ENCODE data around the gene ARHGEF17. TPM values are rescaled to one million over a fixed set of nuclear protein-coding genes. Genes with fewer than 3 reads are reported as not detected.

Gene ARHGEF17
- total RNA-seq, 1 experiment from 2014 or later: 33.1 TPM

DNA sequence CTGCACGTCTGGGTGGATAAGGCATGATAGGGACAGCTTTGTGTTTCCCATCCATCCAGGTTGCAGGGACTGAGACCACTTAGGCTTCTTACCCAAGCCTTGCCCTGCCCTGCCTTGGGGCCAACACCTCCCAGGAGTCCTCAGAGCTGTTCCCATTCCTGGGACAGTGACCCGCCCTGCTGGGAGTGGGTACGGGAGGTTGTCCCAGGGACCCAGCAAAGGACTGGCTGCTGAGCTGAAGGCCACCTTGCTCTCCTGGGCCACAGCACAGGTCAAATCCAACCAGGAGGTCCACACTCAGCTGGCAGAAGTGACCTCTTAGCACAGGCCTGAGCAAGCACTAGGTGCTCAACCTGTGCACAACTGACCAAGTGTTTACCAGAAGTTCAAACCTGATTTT is 16.9 kb upstream of the ARHGEF17 start:
- DNase-seq (ENCODE audit: low spot score): no peak

DNA sequence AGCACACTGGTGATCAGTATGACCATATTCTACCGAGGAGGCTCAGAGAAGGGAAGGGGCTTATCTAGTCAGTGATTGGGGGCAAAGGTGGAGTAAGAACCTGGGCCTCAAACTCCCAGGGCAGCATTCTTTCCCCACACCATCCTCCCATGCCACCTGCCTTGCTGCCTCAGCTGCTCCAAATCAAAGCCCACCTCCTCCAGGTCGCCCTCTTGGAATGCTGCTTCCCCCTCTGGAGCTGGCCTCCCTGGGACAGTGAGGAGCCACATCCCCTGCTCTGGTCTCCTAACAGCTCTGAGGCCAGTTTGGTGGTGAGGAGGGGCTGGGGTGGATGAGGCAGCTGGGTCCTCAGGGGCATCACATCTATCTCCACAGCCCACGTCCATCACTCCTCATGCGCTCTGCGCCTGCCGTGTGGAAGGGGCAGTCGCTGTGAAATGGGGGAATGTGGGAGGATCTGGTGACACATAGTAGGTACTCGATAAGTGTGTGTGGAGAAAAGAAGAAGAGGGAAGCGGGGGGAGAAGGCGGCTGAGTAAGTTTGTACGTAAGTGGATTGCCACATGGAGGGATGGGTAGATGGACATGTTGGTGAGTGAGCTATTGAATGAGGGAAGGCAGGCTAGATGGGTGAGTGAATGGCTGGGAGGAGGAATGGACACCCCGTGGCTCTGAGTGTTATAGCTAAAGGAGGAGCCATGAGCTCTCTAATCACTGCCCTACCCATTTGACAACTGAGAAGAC is 16.1 kb upstream of the ARHGEF17 start:
- DNase-seq (ENCODE audit: low spot score): no peak

DNA sequence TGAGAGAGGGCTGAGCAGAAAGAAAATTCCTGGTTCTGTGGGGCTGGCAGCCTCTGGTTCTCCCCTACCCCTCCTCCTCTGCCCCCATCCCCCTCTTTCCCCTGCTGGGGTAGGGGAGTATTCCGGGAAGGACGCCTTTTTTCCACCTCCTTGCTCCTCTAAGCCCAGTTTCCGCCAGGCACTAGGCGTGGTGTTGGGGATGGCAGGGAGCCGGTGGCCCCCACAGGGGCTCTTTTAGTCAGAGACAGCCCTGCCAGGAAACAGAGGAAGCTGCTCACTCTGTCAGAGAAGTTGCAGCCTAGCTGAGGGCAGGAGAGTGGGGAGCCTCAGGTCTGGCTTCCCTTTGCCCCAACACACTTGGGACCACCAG is 15.6 kb upstream of the ARHGEF17 start:
- no peak for DNase-seq (ENCODE audit: low spot score)

DNA sequence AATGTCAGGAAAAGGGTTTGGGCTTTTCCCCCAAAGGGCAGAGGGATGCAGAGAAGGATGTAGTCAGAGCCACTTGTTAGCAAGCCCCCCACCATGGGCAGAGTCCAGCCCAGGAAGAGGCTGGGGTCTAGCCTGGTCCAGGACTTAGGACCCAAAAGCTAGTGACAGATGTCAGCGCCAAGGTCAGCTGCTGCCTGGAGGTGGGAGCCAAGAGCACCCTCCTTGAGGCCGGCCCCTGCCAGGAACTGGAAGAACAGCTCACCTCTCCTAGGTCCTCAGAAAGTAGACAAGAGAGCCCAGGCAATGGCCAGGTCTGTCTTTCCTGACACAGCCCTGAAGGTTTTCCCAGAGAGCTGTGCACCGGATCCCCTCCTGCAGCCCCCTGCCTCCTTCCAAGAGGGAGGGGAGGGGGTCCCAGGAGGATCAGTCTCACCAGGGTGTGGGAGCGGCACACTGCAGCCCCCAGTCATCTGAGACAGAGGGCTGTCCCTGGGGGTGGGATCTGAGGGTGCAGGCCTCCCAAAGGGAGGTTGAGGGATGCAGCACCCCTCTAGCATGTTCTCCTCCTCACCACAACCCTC is 14.6 kb upstream of the ARHGEF17 start:
- no peak for DNase-seq (ENCODE audit: low spot score)

DNA sequence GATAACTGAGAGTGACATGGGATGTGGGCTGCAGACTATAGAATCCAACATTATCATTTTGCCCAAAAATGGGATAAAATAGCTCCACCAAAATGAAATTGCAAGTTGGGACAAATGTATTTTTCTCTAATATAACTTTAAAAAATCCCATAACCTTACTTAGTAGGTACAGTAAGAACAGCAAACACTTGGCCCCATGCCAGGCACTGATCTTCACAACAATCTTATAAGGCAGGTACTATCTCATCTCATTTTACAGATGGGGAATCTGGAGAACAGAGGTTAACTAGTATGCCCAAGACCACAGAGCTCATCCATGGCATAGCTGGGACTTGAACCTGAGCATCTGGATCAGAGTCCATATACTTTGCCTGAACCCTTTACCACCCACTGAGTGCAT is 13.5 kb upstream of the ARHGEF17 start:
- DNase-seq (ENCODE audit: low spot score): no peak

DNA sequence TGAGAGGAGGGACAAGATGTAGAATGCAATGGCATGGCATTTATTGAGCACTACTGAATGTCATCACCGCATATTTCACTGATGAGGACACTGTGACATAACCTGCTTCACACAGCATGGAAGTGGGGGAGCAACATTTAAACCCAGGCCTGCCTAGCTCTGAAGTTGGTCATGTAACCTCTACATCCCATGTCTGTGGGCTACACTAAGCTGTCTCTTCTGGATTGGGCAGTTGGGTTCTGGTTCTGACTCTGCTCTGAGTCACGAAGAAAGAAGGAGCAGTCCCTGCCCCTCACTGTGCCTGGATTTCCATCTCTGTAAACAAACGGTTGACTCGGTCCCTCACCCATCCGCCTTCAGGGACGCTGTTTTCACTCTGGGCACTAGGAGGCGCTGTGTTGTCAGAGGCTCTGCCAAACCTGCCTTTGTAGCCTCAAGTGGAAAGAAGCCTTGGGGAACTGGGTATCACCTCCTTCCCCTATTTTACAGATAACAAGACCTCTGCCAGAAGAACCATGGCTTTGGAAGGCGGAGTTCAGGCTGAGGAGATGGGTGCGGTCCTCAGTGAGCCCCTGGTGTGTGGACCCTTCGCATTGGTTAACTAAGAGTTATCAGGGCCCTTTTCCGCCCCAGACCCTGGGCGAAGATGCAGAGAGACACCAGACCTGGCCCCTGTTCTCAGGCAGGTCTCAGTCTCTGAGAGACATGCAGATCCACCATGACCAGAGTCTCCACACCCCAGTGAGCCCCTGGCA is 12.7 kb upstream of the ARHGEF17 start:
- peak; percentile 91 for DNase-seq (ENCODE audit: low spot score)

DNA sequence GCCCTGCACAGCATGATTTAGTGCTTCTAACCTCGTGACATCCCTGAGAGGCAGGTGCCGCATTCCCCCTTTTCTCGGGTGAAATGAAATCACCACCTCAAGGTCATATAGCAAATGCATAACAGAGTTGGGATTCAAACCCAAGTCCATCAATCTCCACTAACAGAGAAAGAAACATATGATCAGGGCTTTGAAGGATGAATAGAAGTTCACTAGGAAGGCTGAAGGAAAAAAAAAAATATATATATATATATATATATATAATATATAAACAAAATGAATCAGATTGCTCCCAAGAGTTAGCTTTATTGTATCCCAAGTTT is 12.1 kb upstream of the ARHGEF17 start:
- DNase-seq (ENCODE audit: low spot score): no peak

DNA sequence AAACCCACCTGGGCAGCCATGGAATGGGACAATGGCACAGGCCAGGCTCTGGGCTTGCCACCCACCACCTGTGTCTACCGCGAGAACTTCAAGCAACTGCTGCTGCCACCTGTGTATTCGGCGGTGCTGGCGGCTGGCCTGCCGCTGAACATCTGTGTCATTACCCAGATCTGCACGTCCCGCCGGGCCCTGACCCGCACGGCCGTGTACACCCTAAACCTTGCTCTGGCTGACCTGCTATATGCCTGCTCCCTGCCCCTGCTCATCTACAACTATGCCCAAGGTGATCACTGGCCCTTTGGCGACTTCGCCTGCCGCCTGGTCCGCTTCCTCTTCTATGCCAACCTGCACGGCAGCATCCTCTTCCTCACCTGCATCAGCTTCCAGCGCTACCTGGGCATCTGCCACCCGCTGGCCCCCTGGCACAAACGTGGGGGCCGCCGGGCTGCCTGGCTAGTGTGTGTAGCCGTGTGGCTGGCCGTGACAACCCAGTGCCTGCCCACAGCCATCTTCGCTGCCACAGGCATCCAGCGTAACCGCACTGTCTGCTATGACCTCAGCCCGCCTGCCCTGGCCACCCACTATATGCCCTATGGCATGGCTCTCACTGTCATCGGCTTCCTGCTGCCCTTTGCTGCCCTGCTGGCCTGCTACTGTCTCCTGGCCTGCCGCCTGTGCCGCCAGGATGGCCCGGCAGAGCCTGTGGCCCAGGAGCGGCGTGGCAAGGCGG is 11.4 kb upstream of the ARHGEF17 start:
- DNase-seq (ENCODE audit: low spot score): no peak

DNA sequence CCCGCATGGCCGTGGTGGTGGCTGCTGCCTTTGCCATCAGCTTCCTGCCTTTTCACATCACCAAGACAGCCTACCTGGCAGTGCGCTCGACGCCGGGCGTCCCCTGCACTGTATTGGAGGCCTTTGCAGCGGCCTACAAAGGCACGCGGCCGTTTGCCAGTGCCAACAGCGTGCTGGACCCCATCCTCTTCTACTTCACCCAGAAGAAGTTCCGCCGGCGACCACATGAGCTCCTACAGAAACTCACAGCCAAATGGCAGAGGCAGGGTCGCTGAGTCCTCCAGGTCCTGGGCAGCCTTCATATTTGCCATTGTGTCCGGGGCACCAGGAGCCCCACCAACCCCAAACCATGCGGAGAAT is 10.9 kb upstream of the ARHGEF17 start:
- DNase-seq (ENCODE audit: low spot score): no peak

DNA sequence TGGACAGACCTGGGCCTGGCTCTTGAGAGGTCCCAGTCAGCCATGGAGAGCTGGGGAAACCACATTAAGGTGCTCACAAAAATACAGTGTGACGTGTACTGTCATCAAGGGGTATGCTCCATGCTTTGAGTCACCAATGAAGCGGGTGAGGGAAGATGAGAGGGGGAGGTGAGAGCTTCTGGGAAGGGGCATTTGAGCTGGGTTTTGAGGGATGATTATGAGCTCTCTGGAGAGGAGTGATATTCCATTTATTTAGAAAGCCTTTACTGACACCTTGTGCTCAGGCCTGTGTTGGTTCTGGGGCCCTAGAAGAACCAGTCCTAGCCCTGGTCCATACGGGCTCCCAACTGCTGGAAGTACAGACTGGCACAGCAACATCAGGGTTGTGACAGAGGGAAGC is 10.4 kb upstream of the ARHGEF17 start:
- no peak for DNase-seq (ENCODE audit: low spot score)

DNA sequence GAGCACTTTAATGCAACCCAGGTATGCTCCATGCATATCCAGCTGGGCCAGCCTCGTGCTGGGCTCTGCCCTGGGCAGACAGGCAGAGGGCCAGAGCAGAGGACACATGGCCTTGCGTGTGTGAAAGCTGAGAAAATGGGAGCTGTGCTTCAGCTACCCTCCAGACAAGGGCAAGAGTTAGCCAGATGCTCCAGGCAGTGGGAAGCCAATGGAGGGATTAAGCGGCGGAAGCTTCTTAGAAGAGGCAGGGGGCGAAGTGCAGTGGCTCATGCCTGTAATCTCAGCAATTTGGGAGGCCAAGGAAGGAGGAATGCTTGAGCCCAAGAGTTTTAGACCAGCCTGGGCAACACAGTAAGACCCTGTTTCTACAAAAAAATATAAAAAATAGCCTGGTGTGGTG is 9.8 kb upstream of the ARHGEF17 start:
- DNase-seq (ENCODE audit: low spot score): no peak

DNA sequence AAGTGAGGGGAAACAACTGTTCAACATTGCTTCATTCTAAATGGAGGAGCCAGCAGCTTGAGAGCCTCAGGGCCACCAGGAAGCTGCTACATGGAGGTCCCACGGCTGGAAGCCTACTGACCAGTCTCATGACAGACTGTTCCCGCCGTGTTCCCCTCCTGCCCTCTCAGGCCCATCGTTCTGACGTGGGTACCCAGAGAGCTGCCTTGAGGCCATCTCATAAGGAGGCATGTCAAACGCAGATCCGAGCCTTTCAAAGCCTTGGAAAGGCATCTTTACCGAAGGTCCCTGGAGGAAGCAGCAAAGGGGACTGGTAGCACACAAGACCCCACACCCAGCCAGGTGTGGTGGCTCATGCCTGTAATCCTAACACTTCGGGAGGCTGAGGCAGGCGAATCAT is 8.3 kb upstream of the ARHGEF17 start:
- no peak for DNase-seq (ENCODE audit: low spot score)

DNA sequence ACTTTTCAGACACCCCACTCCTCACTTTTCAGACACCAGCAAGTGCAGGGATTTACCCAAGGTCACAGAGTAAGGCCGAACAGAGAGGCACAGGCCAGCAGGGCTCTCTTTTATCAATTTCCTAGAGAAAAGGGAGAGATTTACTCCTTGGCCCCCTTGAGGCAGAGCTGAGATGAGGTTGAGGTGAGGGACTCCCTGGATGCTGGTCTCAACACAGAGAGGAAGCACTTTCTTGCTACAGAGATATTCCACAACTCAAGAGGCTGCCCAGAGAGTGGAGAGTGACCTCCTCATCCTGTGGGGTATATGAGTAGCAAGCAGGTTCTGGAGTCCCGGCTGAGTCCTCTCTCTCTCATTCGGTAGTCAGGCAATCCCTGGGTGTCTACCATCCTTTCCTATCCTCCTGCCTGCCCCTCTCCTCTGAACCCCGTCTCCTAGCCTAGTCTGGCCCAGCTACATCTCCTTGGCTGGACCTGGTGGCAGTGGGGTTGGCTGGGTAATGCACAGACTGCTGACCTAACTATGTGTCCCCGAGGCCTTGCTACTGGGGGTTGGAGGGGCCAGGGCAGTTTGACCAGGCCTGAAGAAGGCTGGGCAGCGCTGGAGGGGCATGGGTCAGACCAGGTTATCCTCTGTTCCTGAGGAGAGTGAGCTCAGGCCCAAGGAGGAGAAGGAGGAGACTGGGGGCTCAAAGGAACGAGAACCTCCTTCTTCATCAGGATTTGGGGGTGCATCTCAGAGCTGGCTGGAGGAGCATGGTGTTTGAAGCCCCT is 1.8 kb upstream of the ARHGEF17 start:
- no peak for DNase-seq (ENCODE audit: low spot score)

DNA sequence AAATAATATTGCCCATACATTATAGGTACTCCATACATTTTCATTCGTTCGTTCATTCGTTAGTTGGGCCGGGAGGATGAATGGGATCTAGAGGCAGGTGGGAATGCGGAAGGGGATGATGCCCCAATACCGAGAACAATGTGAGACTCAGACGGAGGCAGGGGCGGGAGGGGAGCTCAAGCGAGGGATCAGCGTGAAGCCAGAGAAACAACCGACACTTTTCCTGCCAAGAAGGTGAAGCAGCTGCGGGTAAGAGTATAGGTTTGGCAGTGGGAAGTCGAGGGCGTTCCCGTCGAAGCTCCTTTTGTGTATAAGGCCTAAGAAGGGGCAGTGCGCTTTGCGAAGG is 1.1 kb upstream of the ARHGEF17 start:
- DNase-seq (ENCODE audit: low spot score): no peak

DNA sequence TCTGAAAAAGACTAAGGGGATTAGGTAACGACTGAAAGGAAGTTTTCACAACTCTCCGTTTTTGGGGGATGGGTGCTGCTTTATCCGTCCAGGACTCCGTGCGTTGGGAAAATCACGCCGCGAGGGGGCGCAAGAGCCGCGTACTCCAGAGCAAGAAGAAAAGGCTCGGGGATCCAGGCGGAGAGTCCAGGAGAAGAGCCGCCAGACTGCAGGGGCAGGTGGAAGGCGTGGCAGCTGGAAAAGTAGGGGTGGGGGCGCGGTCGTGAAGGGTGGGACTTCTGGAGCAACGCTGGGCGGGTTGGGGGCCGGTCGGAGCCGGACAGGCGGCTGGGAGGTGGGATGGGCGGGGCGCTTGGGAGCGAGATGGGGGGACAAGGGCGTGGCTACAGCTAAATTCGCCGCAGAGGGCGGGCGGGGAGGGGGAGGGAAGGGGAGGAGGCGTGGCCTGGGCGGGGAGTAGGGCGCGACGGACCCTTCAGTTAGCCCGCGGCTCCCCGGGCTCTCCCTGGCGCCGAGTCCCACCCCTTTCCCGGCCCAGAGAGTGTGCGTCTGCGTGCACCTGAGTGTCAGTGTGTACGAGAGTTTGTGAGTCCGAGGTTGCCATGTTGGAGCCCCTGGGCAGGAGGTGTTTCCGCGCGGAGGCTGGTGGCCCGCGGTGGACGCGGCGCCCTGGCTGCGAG is 613 bp upstream of the ARHGEF17 start:
- peak; percentile 100 for DNase-seq (ENCODE audit: low spot score)

DNA sequence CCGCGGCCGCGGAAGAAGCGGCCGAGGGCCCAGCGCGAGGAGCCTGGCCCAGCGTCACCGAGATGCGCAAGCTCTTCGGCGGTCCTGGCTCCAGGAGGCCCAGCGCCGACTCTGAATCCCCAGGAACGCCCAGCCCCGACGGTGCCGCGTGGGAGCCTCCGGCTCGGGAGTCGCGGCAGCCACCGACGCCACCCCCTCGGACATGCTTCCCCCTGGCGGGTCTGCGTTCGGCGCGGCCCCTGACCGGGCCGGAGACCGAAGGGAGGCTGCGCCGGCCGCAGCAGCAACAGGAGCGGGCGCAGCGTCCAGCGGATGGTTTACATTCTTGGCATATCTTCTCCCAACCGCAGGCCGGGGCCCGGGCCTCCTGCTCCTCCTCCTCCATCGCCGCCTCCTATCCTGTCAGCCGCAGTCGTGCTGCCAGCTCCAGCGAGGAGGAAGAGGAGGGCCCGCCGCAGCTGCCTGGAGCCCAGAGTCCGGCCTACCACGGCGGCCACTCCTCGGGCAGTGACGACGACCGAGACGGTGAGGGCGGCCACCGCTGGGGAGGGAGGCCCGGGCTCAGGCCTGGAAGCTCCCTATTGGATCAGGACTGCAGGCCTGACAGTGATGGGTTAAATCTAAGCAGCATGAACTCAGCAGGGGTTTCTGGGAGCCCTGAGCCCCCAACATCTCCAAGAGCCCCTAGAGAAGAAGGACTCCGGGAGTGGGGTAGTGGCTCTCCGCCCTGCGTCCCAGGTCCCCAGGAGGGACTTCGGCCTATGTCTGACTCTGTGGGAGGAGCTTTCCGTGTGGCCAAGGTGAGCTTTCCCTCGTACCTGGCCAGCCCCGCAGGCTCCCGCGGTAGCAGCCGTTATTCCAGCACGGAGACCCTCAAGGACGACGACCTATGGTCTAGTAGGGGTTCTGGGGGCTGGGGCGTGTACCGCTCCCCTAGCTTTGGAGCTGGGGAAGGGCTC is 1.2 kb downstream of the ARHGEF17 start:
- peak; percentile 95 for DNase-seq (ENCODE audit: low spot score)

DNA sequence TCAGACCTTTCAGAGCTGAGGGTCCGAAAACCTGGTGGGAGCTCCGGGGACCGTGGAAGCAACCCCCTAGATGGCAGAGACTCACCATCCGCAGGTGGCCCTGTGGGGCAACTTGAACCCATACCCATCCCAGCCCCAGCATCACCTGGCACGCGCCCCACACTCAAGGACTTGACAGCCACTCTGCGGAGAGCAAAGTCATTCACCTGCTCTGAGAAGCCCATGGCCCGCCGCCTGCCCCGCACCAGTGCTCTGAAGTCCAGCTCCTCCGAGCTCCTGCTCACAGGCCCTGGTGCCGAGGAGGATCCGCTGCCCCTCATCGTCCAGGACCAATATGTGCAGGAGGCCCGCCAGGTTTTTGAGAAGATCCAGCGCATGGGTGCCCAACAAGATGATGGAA is 2.0 kb downstream of the ARHGEF17 start:
- DNase-seq (ENCODE audit: low spot score): no peak

DNA sequence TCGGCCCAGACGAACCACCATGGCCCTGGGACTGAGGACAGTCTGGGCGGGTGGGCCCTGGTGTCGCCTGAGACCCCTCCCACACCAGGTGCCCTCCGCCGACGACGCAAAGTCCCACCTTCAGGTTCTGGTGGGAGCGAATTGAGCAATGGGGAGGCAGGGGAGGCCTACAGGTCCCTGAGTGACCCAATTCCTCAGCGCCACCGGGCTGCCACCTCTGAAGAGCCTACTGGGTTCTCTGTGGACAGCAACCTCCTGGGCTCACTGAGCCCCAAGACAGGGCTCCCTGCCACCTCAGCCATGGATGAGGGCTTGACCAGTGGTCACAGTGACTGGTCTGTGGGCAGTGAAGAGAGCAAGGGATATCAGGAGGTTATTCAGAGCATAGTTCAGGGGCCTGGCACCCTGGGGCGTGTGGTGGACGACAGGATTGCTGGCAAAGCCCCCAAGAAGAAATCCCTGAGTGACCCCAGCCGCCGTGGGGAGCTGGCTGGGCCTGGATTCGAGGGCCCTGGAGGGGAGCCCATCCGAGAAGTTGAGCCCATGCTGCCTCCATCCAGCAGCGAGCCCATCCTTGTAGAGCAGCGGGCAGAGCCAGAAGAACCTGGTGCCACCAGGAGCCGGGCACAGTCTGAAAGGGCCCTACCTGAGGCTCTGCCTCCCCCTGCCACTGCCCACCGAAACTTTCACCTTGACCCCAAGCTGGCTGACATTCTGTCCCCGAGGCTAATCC is 2.8 kb downstream of the ARHGEF17 start:
- no peak for DNase-seq (ENCODE audit: low spot score)

DNA sequence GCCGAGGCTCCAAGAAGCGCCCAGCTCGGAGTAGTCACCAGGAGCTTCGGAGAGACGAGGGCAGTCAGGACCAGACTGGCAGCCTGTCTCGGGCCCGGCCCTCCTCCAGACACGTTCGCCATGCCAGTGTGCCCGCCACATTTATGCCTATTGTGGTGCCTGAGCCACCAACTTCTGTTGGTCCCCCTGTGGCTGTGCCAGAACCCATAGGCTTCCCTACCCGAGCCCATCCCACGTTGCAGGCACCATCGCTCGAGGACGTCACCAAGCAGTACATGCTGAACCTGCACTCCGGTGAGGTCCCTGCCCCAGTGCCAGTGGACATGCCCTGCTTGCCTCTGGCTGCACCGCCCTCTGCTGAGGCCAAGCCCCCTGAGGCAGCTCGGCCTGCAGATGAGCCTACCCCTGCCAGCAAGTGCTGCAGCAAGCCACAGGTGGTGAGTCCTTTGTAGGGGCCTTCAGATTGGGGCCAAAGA is 3.4 kb downstream of the ARHGEF17 start:
- DNase-seq (ENCODE audit: low spot score): no peak

Data from HT-29 (cell line).